Right hindlimb (tissue), 1 donor: ENCODE results near the gene LRRC46.

Source experiments
- DNase-seq: peaks from one replicate; pipeline ENCODE4 v3.0.0-alpha.2; 2018

Gene LRRC46

GRCh38 chr17:47831003-47831933 is at the start of gene LRRC46, which contains the start of gene MRPL10:
Gene LRRC46 (plus strand): TSS chr17:47831670. CDS start chr17:47831990, 320 bp downstream.
Gene MRPL10 (minus strand): TSS chr17:47831541. CDS start chr17:47831511, 30 bp downstream.
- peak; percentile 96 for DNase-seq

GRCh38 chr17:47785538-47786123 is 45.8 kb upstream of the LRRC46 start:
- peak; percentile 60 for DNase-seq

- DNase-seq, result peak; percentile 54
These were observed 41.6 kb upstream of the LRRC46 start for GRCh38 chr17:47789611-47790561.

- no peak for DNase-seq
These were observed 40.4 kb upstream of the LRRC46 start for GRCh38 chr17:47791025-47791424.

- no peak for DNase-seq
These were observed 39.0 kb upstream of the LRRC46 start for GRCh38 chr17:47792457-47792856.

- no peak for DNase-seq
These were observed 38.5 kb upstream of the LRRC46 start for GRCh38 chr17:47792979-47793378.

- DNase-seq, result no peak
These were observed 33.7 kb upstream of the LRRC46 start for GRCh38 chr17:47797797-47798196.

- no peak for DNase-seq
These were observed 30.8 kb upstream of the LRRC46 start for GRCh38 chr17:47800686-47801085.

- no peak for DNase-seq
These were observed 30.2 kb upstream of the LRRC46 start for GRCh38 chr17:47801176-47801765.

- DNase-seq, result no peak
These were observed 29.6 kb upstream of the LRRC46 start for GRCh38 chr17:47801906-47802305.

- DNase-seq, result no peak
These were observed 29.0 kb upstream of the LRRC46 start for GRCh38 chr17:47802341-47803022.

- no peak for DNase-seq
These were observed 28.3 kb upstream of the LRRC46 start for GRCh38 chr17:47803201-47803600.

- no peak for DNase-seq
These were observed 27.7 kb upstream of the LRRC46 start for GRCh38 chr17:47803751-47804150.

GRCh38 chr17:47804461-47804860 is 27.0 kb upstream of the LRRC46 start:
- no peak for DNase-seq

GRCh38 chr17:47806026-47806912 is 25.2 kb upstream of the LRRC46 start:
- DNase-seq, result no peak

- DNase-seq, result no peak
These were observed 24.6 kb upstream of the LRRC46 start for GRCh38 chr17:47806913-47807255.

- no peak for DNase-seq
These were observed 24.0 kb upstream of the LRRC46 start for GRCh38 chr17:47807421-47807820.

GRCh38 chr17:47808036-47808829 is 23.2 kb upstream of the LRRC46 start:
- no peak for DNase-seq

- DNase-seq, result no peak
These were observed 22.5 kb upstream of the LRRC46 start for GRCh38 chr17:47808830-47809480.
